HG03095 (cell line): ENCODE data around the gene ADAMTSL5.

Source experiments
- ATAC-seq: cut with Tn5 transposase; IDR thresholded peaks from one replicate; pipeline ENCODE4 v1.9.1; 2021; ENCODE audit warnings: moderate library complexity; ENCODE audit not compliant: unreplicated experiment

ADAMTSL5 gene

GRCh38 chr19:1496714-1497577 is 15.9 kb downstream of the ADAMTSL5 start:
- no peak for ATAC-seq

GRCh38 chr19:1495799-1496713 is 16.8 kb downstream of the ADAMTSL5 start:
- no peak for ATAC-seq

- no peak for ATAC-seq
Measured at GRCh38 chr19:1495051-1495798, 17.6 kb downstream of the ADAMTSL5 start.

- ATAC-seq = no peak
Measured at GRCh38 chr19:1494115-1494815, 18.6 kb downstream of the ADAMTSL5 start.

GRCh38 chr19:1492474-1493006 is 20.3 kb downstream of the ADAMTSL5 start:
- no peak for ATAC-seq

GRCh38 chr19:1491849-1492170 is 21.0 kb downstream of the ADAMTSL5 start:
- ATAC-seq = no peak

- ATAC-seq = no peak
Measured at GRCh38 chr19:1491114-1491848, 21.5 kb downstream of the ADAMTSL5 start, which contains the start of gene REEP6. Gene REEP6, plus strand, starts transcription at chr19:1491181. Its CDS starts 89 bp downstream, at chr19:1491270.

GRCh38 chr19:1490311-1491113 is 22.3 kb downstream of the ADAMTSL5 start, which contains the start of gene PCSK4:
Gene PCSK4, minus strand, starts transcription at chr19:1490350. Its CDS starts 4 bp downstream, at chr19:1490346.
- peak; percentile 69 for ATAC-seq

- ATAC-seq = no peak
Measured at GRCh38 chr19:1489463-1490310, 23.1 kb downstream of the ADAMTSL5 start.

GRCh38 chr19:1488282-1488601 is 24.6 kb downstream of the ADAMTSL5 start:
- no peak for ATAC-seq

GRCh38 chr19:1487576-1488281 is 25.1 kb downstream of the ADAMTSL5 start:
- ATAC-seq = no peak

GRCh38 chr19:1486720-1487575 is 25.9 kb downstream of the ADAMTSL5 start:
- no peak for ATAC-seq

GRCh38 chr19:1483979-1484428 is 28.8 kb downstream of the ADAMTSL5 start:
- ATAC-seq = no peak

GRCh38 chr19:1483131-1483978 is 29.5 kb downstream of the ADAMTSL5 start:
- no peak for ATAC-seq
